KOPT-K1 (cell line): ENCODE data around the gene VPS4A.
"Not testable (repeated sequence)": the region's sequence is repeated elsewhere in the genome, so short reads cannot be mapped to it uniquely, and the experiment has no call there.

Source experiments
- H3K27ac ChIP-seq: fragments of 200-600 bp; sonication (generic); 2 replicates; pipeline ENCODE4 v1.5.1; 2016; ENCODE audit warnings: antibody characterized with exemption, mild to moderate bottlenecking, low read depth, low read length; ENCODE audit not compliant: poor library complexity, severe bottlenecking
- H3K36me3 ChIP-seq: fragments of 200-600 bp; sonication (generic); 2 replicates; pipeline ENCODE4 v1.5.1; 2017; ENCODE audit warnings: antibody characterized with exemption, mild to moderate bottlenecking, low read length, moderate library complexity; ENCODE audit not compliant: insufficient read depth
- H3K9me3 ChIP-seq: fragments of 200-600 bp; sonication (generic); 2 replicates; pipeline ENCODE4 v1.5.1; 2017; ENCODE audit warnings: antibody characterized with exemption, low read length, mild to moderate bottlenecking; ENCODE audit not compliant: insufficient read depth, poor library complexity, severe bottlenecking

Gene VPS4A

GRCh38 chr16:69294051-69294450 is 17.1 kb upstream of the VPS4A start:
- Histone ChIP-seq H3K27ac (no peak overlapping the region), H3K9me3 (no peaks in the 10 kb centered on the region), H3K36me3 (no peaks in the 10 kb centered on the region)

GRCh38 chr16:69296771-69297170 is 14.4 kb upstream of the VPS4A start:
- H3K9me3 ChIP-seq, H3K27ac ChIP-seq: not testable (repeated sequence)
- peaks cover 24% of the 10 kb centered on the region for H3K36me3 ChIP-seq

- Histone ChIP-seq H3K36me3 (peaks cover 24% of the 10 kb centered on the region), H3K27ac (no peak overlapping the region), H3K9me3 (no peaks in the 10 kb centered on the region)
Measured at GRCh38 chr16:69298261-69298660, 12.9 kb upstream of the VPS4A start.

- Histone ChIP-seq H3K9me3 (no peaks in the 10 kb centered on the region), H3K36me3 (peaks cover 24% of the 10 kb centered on the region), H3K27ac (no peak overlapping the region)
Measured at GRCh38 chr16:69301187-69301586, 10.0 kb upstream of the VPS4A start.

- Histone ChIP-seq H3K9me3 (no peaks in the 10 kb centered on the region), H3K27ac (no peak overlapping the region)
Measured at GRCh38 chr16:69301861-69302260, 9.3 kb upstream of the VPS4A start.

GRCh38 chr16:69302301-69302700 is 8.8 kb upstream of the VPS4A start:
- peaks cover 24% of the 10 kb centered on the region for H3K36me3 ChIP-seq
- H3K27ac ChIP-seq: no peak overlapping the region
- H3K9me3 ChIP-seq: no peaks in the 10 kb centered on the region

More at GRCh38 chr16:69301861-69302260, 9.3 kb upstream of the VPS4A start:
- H3K36me3 ChIP-seq: peaks cover 24% of the 10 kb centered on the region

- H3K36me3 ChIP-seq: peaks cover 5% of the 10 kb centered on the region; the same call in 1 of the 2 replicates
- no peaks in the 10 kb centered on the region for H3K9me3 ChIP-seq
- no peak overlapping the region for H3K27ac ChIP-seq
Measured at GRCh38 chr16:69306031-69306430, 5.1 kb upstream of the VPS4A start.

GRCh38 chr16:69307091-69307490 is 4.1 kb upstream of the VPS4A start:
- no peaks in the 10 kb centered on the region for H3K9me3 ChIP-seq
- H3K36me3 ChIP-seq: no peaks in the 10 kb centered on the region
- no peak overlapping the region for H3K27ac ChIP-seq

- Histone ChIP-seq H3K27ac (no peak overlapping the region), H3K9me3 (no peaks in the 10 kb centered on the region), H3K36me3 (no peaks in the 10 kb centered on the region)
Measured at GRCh38 chr16:69307856-69308255, 3.3 kb upstream of the VPS4A start.

GRCh38 chr16:69309316-69309715 is 1.8 kb upstream of the VPS4A start:
- Histone ChIP-seq H3K9me3 (no peaks in the 10 kb centered on the region), H3K36me3 (peaks cover 14% of the 10 kb centered on the region), H3K27ac (no peak overlapping the region)

GRCh38 chr16:69311533-69312387 is 610 bp downstream of the VPS4A start:
- no peaks in the 10 kb centered on the region for H3K9me3 ChIP-seq
- peak overlapping the region; percentile 88 for H3K27ac ChIP-seq
- peaks cover 39% of the 10 kb centered on the region for H3K36me3 ChIP-seq

- Histone ChIP-seq H3K9me3 (no peaks in the 10 kb centered on the region), H3K27ac (no peak overlapping the region), H3K36me3 (peaks cover 55% of the 10 kb centered on the region)
Measured at GRCh38 chr16:69313469-69313868, 2.3 kb downstream of the VPS4A start.

GRCh38 chr16:69314534-69314933 is 3.4 kb downstream of the VPS4A start:
- no peak overlapping the region for H3K27ac ChIP-seq
- peaks cover 66% of the 10 kb centered on the region for H3K36me3 ChIP-seq
- H3K9me3 ChIP-seq: no peaks in the 10 kb centered on the region

GRCh38 chr16:69315486-69316311 is 4.5 kb downstream of the VPS4A start:
- H3K36me3 ChIP-seq: peaks cover 78% of the 10 kb centered on the region
- no peaks in the 10 kb centered on the region for H3K9me3 ChIP-seq
- no peak overlapping the region for H3K27ac ChIP-seq

- H3K27ac ChIP-seq: no peak overlapping the region
- H3K9me3 ChIP-seq: no peaks in the 10 kb centered on the region
- peaks cover 87% of the 10 kb centered on the region for H3K36me3 ChIP-seq
Measured at GRCh38 chr16:69316595-69317034, 5.5 kb downstream of the VPS4A start.
